Body of pancreas (tissue), 4 donors: ENCODE results near the gene PSORS1C1.

ENCODE experiments used
- POLR2A ChIP-seq, 3 donors: fragments of 450-650 bp; IDR thresholded peaks; one replicate each; pipeline ENCODE4 v1.6.1; 2016; ENCODE audit warnings: antibody characterized with exemption in 3 of 3, mild to moderate bottlenecking in 2 of 3
- TF ChIP-seq, protein P1 (sequence below), 7 experiments: fragments of 450-650 bp in 4 of 7; fragments of 200-600 bp in 3 of 7; sonication (generic) in 3 of 7; IDR thresholded peaks; one replicate each; pipeline ENCODE4 v1.5.1; 2016 to 2019; ENCODE audit warnings: antibody characterized with exemption in 7 of 7

DNA sequence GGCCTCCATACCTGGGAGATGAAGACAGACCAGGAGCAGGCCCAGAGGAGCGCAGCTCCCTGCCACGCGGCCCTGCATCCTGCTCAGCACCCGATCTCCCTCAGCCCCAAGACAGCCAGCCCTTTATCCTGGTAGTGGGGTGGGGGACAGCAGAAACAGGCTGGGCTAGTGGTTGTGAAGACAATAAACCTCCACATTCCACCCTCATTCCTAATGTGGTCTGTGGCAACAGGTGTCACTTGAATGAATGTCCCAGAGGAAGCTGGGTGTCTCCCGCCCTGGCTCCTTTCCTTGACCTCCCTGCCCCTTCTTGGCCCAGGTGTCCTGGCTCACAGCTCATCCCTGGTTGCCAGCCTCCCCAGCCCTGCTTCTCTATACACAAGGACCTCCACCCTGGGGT is 2.1 kb upstream of the PSORS1C1 start, which contains the start of gene C6orf15:
- TF ChIP-seq, protein P1, sequence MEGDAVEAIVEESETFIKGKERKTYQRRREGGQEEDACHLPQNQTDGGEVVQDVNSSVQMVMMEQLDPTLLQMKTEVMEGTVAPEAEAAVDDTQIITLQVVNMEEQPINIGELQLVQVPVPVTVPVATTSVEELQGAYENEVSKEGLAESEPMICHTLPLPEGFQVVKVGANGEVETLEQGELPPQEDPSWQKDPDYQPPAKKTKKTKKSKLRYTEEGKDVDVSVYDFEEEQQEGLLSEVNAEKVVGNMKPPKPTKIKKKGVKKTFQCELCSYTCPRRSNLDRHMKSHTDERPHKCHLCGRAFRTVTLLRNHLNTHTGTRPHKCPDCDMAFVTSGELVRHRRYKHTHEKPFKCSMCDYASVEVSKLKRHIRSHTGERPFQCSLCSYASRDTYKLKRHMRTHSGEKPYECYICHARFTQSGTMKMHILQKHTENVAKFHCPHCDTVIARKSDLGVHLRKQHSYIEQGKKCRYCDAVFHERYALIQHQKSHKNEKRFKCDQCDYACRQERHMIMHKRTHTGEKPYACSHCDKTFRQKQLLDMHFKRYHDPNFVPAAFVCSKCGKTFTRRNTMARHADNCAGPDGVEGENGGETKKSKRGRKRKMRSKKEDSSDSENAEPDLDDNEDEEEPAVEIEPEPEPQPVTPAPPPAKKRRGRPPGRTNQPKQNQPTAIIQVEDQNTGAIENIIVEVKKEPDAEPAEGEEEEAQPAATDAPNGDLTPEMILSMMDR (IDR thresholded peaks at IDR 0.05) = no peak
- no peak for TF ChIP-seq POLR2A (IDR thresholded peaks at IDR 0.05)
